Hematopoietic multipotent progenitor cell treated with erythropoietin and hydrocortisone succinate and interleukin-3 and kit ligand, for 4 days (in vitro differentiated cells): ENCODE measurements around the gene MARK3.
"Not testable (repeated sequence)": the region's sequence is repeated elsewhere in the genome, so short reads cannot be mapped to it uniquely, and the experiment has no call there.

Source experiments
- DNase-seq: peaks from one replicate; pipeline ENCODE4 v3.0.0-alpha.2; 2015

The MARK3 gene

DNA sequence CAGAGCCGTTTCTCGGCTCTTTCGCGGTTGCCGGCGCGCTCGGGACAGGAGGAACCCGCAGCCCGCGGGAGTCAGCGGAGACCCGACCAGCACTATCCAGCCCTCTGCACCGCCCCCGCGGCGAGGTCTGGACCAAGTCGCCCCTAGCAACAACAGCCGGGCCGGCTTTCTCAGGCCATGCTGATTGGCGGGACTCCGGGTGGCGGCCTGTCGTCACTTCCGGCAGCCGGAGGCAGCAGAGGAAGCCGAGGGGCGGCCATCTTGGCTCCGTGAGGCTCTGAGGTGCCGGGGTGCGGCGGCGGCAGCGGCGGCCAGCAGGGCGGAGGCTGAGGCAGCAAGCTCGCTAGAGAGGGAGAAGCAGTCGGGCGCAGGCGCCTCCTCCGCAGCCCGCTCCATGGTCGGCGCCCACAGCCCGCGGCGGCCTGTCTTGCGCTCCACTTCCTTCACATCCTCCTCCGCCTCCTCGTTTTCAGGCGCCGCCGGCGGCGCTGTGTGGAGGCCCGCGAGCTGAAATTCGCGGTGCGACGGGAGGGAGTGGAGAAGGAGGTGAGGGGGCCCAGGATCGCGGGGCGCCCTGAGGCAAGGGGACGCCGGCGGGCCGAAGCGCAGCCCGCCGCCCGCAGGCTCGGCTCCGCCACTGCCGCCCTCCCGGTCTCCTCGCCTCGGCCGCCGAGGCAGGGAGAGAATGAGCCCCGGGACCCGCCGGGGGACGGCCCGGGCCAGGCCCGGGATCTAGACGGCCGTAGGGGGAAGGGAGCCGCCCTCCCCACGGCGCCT lies at the start of gene MARK3:
TSS of gene MARK3 (plus strand) at position 264 of the 777 bp plus-strand sequence. CDS start 615 bp downstream, outside the sequence.
- peak; percentile 99 for DNase-seq

DNA sequence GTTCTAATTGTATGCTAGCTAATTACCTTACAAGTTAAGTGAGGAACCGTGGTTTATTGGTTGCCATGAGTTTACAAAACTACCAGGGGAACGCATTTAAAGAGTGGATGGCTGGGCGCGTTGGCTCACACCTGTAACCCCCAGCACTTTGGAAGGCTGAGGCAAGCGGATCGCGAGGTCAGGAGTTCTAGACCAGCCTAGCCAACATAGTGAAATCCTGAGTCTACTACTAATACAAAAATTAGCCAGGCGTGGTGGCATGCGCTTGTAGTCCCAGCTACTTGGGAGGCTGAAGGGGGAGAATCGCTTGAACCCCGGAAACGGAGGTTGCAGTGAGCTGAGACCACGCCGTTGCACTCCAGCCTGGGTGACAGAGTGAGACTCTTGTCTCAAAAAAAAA lies 49.0 kb upstream of the MARK3 start:
- DNase-seq = no peak

DNA sequence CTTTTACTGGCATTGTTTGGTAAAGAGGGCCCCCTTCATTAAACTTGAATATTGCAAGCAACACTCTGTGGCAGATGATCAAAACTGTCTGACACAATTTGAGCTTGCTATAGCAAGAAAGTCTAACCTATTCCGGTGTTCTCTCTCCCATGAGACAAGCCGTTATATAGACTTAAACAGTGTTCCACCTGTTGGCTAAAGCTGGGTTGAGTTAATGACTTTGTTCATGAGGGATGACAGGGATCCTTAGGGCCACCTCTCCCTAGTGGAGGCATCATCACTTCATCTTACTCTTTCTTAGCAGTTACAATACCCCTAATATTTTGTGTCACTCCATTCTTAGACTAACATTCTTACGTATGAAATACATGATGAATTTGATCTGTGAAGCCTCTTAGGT lies 47.4 kb upstream of the MARK3 start:
- no peak for DNase-seq

DNA sequence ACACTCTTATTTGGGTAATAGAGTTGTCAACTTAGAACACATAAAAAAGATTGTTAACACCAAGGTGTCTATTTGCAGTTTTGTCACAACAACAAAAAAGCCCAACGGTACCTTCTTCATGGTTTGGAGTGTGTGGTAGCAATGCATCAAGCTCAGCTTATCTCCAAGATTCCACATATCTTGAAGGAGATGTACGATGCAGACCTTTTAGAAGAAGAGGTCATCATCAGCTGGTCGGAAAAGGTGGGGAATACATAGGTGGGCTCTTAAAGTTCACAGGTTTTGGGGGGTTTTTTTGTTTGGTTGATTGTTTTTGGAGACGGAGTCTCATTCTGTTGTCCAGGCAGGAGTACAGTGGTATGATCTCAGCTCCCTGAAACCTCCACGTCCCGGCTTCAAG lies 45.7 kb upstream of the MARK3 start:
- DNase-seq = no peak

DNA sequence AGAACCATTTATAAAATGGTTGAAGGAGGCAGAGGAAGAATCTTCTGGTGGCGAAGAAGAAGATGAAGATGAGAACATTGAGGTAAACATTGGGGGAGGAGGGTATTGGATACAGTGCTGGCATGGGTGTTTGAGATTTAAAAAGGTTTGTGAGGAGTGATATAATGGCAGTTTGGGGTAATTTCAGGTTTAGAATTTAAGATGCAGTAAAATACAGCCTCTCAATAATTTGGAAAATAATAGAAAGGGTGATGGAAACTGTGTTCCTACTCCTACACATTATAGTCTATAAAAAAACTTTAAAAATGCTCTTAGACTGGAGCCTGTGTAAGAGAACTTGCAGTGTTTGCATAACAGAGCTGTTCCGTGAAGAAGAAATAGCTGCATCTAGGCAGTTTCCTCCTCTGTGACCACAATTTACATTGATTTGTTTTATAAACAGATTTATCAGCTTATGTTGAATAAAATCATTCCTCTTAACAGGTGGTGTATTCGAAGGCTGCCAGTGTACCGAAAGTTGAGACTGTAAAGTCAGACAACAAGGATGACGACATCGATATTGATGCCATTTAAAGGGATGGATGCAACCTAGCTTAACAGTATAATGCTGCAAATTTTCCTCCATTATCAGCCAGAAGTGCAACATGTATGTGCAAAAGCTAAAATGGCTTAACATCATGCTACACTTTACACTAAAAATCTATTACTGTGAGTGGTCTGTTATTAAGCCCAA lies 44.6 kb upstream of the MARK3 start:
- no peak for DNase-seq

DNA sequence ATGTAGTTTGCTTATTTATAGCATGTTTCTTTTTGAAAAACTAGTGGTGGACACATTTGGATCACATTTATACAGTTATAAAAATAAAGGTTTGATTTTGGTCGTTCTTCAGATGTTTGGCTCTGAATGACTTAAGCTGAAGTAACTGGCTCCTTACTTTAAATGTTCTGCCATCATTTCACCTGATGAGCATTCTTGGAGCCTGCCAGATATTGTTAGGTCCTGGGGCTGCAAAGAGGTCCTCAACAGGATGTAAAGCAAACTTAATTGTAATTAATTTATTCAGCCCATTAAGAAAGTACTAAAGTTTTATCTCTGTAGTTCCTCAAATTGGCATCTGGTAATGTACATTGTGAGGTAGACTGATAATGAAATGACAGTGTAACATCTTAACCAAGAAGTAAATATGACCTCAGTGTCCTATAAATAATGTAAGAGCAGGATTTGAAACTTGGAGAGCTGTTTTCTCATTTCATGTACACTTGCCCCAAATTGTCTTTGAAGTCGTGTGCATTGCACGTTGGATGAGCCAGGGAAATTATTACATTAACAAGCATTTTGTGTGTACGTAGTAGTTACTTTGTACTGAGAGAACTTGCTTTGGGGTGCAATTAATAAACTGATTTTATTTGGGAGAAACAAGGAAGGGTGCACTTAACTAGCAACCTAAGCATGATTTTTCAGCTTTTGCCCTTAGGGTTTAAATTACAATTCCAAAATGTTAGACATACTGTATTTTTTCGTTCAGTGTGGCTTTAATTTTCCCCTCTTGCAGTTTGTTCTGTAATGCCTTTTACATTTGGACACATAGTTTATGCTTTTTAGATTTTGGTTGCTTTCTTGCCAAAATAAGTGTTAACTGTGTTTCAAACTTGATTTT lies 43.7 kb upstream of the MARK3 start:
- DNase-seq = peak; percentile 49

DNA sequence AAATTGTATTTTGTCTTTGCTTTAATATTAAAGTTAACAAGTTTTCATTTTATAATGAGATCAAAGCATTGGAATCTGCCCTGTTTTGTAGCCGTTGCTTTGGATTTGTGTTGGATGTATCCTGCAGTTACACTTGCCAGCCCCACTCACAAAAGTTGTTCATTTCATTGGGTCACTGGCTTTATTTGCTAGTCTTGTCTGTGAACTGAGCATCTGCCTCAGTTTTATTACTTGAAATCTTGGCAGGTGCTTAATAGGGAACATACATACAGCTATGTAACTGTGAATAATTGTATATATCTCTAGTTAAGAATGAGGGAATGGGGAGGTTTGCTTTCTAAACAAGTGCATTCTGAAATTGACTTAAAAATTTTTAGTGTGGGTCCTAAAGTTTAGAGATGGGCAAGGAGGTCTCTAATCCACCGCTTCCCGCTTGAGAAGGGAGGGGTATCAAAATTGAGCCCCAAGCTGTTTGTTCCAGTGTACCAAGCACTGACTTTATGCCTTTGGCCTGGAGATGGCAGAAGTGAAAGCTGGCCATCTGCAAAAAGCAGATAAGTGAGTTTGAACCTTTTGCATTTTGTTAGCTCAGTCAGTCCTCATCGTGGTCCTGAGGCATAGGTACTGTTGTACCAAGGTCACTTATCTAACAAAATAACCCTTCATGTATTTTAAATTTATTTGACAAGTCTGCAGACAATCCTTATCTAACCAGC lies 41.9 kb upstream of the MARK3 start:
- peak; percentile 70 for DNase-seq

DNA sequence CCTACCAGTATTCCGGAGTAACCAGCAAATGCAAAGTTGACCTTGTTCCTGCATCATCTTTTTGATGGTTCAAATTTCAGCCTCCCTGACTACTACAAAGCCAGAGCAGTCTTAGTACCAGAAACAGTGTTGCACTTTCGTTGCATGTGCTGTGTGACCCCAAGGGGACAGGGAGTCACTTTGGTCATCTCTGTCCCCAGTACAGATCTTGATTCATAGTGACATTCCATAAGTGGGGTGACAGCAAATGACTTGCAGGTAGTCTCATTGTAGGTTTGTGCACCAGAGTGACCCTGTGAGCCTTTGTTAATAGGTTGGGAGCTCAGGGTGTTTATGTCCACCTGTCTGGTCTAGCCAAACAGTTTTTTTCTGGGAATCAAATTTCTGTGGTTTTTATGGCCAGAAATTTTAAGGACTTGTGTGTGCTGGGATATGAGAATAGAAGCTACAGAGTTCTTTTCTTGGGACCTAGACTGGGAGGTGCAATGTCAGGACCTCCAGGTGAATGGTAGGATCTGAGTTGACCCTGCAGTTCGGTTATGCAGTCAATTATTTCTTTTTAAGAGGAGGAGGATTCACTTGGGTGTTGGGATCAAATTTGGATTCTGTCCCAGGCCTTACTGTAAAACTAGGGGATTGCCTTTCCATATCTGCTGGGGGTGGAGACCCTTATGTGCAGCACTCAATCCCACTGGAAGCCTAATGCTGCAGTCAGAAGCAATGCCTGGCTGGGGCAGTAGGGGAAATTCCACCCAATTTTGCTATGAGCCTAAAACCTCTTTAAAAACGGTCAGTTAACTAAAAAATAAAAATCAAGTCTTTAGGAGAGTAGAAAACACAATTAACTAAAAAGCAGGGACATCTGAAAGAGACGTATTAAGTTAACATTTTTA lies 41.1 kb upstream of the MARK3 start:
- DNase-seq = no peak

DNA sequence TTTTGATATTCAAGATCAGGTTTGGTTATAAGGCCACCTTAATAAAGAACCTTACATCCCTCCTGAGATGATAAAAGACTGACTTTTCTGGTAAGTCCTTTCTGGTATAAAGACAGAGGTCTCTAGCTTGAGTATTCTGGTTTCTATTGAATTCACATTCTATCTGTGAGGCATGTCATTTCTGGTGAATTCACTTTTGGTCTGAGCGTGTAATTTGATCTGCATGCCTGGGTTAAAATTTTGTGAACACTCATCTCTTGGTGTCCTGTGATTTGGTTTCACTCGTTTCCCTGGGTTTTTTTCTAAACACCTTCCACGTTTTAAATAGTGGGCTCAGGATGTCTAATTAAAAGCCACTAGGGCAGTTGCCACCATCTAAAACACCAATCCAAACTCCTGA lies 38.9 kb upstream of the MARK3 start:
- DNase-seq = no peak

DNA sequence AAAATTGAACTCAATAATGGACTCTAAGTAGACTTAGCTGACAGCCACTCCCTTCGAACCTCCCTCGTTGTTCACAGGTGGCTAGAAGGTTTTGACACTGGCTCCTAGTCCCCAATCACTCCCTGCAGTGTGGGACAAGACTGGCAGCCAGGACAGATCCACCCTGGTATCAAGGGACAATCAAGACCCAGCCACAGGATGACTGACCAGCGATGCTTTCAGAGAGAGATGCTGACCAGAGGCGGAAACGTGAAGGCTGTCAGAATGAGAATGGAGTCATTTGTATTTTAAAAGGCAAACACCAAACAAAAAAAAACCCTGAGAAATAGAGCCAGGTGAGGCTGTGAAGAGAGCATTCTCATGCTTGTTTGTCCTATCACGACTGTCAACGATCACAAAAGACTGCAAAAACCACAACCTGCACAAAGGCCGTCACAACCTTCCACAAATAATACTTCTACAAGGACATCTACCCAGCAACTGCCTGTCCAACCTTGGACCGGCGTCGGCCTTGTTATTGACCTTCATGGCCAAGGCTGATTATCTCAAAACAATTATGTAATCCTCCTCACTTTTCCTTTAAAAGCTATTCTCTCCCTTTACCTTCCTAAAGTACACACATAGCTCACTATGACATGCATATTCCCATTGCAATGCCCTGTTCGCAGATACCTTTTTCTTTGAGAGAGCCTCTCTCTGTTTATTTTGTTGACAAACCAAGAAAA lies 38.0 kb upstream of the MARK3 start:
- DNase-seq = no peak

DNA sequence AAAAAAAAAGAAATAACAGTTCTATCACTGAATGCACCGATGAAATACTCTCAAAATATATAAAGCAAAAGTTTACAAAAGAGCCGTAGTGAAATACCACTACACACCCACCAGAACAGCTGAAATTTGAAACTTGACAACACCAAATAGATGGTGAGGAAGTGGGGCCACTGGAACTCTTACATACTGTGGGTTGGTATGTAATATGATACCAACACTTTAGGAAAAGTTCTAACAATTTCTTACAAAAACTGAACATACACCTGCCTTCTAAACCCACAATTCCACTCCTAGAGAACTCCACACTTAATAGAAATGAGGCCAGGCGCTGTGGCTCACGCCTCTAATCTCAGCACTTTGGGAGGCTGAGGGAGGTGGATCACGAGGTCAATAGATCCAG lies 37.1 kb upstream of the MARK3 start:
- DNase-seq = no peak

DNA sequence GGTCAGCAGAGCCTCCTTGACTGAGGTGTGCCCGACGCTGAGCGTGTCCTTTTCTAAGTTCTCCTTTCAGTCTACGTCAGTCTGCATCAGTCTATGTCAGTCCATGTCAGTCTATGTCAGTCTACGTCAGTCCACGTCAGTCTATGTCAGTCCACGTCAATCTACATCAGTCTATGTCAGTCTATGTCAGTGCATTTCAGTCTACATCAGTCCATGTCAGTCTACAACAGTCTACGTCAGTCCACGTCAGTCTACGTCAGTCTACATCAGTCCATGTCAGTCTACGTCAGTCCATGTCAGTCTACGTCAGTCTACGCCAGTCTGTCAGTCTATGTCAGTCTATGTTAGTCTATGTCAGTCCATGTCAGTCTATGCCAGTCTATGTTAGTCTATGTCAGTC lies 35.2 kb upstream of the MARK3 start:
- DNase-seq = no peak

DNA sequence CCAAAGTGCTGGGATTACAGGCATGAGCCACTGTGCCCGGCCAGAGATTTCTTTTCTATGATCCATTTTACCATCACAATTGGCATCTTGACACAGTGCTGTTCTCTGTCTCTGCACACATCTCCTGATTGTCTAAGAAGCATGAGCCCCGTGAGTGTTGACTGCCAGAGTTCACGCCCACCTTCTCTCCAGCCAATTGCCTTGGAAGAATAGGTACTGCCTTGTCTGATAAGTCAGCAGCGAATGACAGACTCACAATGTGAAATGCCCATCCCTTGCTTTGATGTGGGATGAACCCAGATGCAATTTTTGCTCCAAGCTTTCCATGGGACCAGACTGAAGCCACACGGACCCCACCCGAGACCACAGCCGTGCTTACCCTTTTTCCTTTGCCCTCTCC lies 31.9 kb upstream of the MARK3 start:
- DNase-seq = peak; percentile 55

DNA sequence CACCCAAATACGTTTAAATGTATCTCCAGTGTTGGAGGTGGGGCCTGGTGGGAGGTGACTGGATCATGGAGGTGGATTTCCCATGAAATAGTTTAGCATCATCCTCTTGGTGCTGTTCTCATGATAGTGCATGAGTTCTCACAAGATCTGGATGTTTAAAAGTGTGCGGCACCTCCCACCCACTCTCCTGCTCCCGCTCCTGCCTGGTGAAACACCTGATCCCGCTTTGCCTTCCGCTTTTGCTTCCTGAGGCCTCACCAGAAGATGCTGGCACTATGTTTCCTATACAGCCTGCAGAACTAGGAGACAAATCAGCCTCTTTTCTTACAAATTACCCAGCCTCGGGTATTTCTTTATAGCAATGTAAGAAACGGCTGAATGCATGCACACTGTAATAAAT lies 31.1 kb upstream of the MARK3 start:
- no peak for DNase-seq

DNA sequence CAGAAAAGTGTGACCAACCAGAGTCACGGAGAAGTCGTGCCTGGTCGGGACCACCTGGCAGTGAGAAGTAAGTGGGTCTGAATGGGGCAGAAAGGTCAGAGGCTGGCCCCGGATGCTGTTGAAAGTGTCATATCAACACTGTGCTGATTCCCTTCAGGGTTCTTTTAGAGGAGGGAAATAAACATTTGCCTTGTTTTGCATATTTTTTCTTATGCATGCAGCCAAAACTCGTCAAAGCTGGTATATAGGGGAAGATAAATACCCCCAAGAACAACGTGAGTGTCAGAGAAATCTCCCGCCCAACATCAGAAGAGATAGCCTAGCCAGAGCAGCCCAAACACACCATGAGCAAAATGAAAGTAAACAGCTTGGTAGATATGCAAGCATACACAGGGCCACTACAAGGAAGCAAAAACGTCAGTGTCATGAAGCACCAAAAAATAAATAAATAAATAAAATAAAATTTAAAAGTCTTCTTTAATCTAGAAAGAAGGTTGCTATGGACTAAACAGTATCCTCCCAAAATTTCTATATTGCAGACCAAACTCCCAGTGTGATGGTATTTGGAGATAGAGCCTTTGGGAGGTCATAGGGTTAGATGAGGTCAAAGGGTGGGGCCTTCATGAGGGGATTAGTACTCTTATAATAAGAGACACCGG lies 29.1 kb upstream of the MARK3 start:
- DNase-seq = peak; percentile 56

DNA sequence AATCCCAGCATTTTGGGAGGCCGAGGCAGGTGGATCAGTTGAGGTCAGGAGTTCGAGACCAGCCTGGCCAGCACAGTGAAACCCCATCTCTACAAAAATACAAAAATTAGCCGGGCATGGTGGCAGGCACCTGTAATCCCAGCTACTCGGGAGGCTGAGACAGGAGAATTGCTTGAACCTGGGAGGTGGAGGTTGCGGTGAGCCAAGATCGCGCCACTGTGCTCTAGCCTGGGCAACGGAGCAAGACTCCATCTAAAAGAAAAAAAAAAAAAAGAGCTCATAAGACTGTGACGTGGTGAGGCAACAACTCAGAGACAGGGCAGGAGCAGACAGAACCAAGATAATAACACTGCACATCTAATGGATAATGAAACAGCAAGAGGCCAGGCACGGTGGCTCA lies 27.7 kb upstream of the MARK3 start:
- not testable (repeated sequence) for DNase-seq

DNA sequence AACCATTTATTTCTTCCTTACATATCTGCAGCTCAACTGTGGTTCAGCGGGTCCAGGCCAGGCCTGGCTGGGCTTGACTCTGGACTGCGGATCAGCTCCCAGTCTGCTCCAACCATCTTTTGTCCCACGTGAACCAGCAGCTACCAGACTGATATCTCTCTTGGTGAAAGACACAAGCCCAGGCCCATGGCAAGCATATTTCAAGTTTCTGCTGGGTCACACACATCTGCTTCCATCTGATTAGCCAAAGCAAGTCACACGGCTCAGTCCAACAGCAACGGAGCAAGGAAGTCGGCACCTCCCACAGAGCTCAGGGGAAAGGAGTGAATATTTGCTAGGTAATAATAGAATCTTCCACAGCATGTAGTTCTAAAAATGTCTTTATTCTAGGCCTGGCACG lies 24.7 kb upstream of the MARK3 start:
- peak; percentile 57 for DNase-seq

DNA sequence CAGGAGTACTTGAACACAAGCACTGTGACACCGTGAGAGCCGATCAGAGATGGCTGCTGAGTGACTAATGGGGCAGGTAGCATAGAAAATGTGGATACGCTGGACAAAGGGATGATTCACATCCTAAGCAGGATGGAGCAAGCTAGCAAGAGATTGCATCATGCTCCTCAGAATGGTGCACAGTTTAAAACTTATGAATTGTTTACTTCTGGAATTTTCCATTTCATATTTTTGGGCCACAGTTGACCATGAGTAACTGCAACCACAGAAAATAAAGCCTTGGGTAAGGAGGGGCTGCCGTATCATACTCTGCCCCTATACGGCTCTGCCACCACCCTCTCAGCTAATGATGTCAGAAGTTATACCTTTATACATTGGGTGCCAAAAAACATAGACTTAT lies 23.3 kb upstream of the MARK3 start:
- DNase-seq = no peak

DNA sequence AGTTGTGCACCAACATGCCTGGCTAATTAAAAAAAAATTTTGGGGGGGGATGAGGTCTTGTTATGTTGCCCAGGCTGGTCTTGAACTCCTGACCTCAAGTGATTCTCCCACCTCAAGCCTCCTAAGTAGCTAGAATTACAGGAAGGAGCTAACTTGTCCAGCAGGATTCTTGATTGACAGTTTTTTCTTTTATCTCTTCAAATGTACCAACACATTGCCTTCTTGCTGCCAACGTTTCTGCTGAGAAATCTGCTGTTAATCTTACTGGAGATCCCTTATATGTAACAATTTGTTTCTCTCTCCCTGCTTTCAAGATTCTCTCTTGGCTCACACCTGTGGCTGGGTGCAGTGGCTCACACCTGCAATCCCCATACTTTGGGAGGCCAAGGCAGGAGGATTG lies 22.4 kb upstream of the MARK3 start:
- DNase-seq = peak; percentile 43

DNA sequence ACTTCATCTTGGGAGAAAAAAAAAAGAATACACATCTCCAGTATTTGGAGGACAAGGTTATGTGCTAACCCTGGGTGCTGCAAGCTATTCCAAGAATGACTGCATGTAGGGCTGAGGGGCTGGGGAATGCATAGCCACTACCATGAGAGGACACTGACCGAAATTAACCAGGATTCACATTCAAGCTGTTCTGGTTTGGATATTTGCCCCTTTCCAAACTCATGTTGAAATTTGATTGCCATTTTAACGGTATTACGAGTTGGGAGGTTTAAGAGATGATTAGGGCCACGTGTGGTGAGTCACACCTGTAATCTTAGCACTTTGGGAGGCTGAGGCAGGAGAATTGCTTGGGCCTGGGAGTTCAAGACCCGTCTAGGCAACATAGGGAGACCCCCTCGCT lies 18.5 kb upstream of the MARK3 start:
- DNase-seq = no peak

DNA sequence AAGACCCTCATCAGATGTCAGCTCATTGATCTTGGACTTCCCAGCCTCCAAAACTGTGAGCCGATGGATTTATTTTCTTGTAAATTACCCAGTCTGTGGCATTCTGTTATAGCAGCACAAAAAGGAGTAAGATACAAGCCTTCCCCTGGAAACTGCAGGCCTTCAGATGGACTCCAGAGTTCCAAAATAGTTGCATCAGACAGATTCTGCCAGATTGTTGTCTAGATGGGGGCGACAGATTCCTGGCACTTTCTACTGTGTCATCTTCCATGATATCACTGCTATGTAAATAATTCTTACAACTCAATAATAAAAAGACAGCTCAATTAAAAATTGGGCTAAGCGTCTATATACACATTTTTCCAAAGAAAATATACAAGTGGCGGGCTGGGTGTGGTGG lies 17.2 kb upstream of the MARK3 start:
- DNase-seq = no peak
